Measurements from ENCODE around the gene E4F1.
"Not testable (repeated sequence)": the region's sequence is repeated elsewhere in the genome, so short reads cannot be mapped to it uniquely, and the experiment has no call there.

DNA sequence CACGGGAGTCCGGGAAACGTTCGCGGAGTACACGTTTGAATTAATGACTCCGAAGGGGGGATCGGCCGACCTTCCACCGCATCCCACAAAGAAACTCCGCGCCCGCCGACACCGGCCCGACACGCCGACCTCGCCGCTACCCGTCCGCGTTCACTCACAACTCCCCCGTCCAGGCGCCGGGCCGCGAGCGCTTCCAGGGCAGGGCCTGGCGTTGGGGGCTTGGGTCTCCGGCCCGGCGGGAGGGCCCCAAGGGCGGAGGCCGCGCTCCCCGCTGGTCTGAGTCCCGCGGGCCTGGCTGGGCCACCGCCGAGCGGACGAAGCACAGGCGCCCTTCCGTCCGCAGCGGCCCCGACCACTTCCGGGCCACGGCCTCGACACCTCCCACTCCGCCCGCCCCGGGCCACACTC, 44.1 kb downstream of the E4F1 start:
- not testable (repeated sequence) for TF ChIP-seq POLR2A (IDR thresholded peaks at IDR 0.05)
- TF ChIP-seq, protein P1, sequence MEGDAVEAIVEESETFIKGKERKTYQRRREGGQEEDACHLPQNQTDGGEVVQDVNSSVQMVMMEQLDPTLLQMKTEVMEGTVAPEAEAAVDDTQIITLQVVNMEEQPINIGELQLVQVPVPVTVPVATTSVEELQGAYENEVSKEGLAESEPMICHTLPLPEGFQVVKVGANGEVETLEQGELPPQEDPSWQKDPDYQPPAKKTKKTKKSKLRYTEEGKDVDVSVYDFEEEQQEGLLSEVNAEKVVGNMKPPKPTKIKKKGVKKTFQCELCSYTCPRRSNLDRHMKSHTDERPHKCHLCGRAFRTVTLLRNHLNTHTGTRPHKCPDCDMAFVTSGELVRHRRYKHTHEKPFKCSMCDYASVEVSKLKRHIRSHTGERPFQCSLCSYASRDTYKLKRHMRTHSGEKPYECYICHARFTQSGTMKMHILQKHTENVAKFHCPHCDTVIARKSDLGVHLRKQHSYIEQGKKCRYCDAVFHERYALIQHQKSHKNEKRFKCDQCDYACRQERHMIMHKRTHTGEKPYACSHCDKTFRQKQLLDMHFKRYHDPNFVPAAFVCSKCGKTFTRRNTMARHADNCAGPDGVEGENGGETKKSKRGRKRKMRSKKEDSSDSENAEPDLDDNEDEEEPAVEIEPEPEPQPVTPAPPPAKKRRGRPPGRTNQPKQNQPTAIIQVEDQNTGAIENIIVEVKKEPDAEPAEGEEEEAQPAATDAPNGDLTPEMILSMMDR (IDR thresholded peaks at IDR 0.05): not testable (repeated sequence)

Data from tibial nerve (tissue), 3 donors.